Activated CD4-positive, alpha-beta T cell treated with anti-CD3 and anti-CD28 coated beads, Interleukin-2, amount 10 ng/mL, durations not matched to agents 7 days and 5 days (primary cell): ENCODE measurements around the gene CCDC9. TPM values are rescaled to one million over a fixed set of nuclear protein-coding genes. Genes with fewer than 3 reads are reported as not detected.
"Not testable (repeated sequence)": the region's sequence is repeated elsewhere in the genome, so short reads cannot be mapped to it uniquely, and the experiment has no call there.

Experiments used
- CTCF ChIA-PET: fragments of 350-600 bp; sonication (Branson Sonifier 250); formaldehyde crosslinking; loops from one replicate; lab custom pipeline; 2021; ENCODE audit warnings: antibody characterized with exemption; lab: Charles Lee
- POLR2A ChIA-PET: fragments of 350-600 bp; sonication (Branson Sonifier 250); formaldehyde crosslinking; loops from one replicate; lab custom pipeline; 2021; ENCODE audit warnings: antibody characterized with exemption; lab: Charles Lee
- DNase-seq: peaks from one replicate; pipeline ENCODE4 v3.0.0-alpha.2; 2020
- H3K27ac Mint-ChIP-seq: one replicate; pipeline ENCODE4 v1.8.0; 2021; ENCODE audit warnings: mild to moderate bottlenecking, moderate library complexity, mixed read lengths
- H3K27me3 Mint-ChIP-seq: one replicate; pipeline ENCODE4 v1.8.0; 2021; ENCODE audit warnings: mixed read lengths
- H3K36me3 Mint-ChIP-seq: one replicate; pipeline ENCODE4 v1.8.0; 2021; ENCODE audit warnings: low read depth, mixed read lengths
- H3K4me1 Mint-ChIP-seq: one replicate; pipeline ENCODE4 v1.8.0; 2021; ENCODE audit warnings: mixed read lengths
- H3K4me3 Mint-ChIP-seq: one replicate; pipeline ENCODE4 v1.8.0; 2021; ENCODE audit warnings: mild to moderate bottlenecking, moderate library complexity, mixed read lengths
- H3K9me3 Mint-ChIP-seq: one replicate; pipeline ENCODE4 v1.8.0; 2021; ENCODE audit warnings: mixed read lengths
- total RNA-seq, 2 experiments: library from RNA; stranded (reverse); gene quantifications; one replicate each; pipeline ENCODE4 v1.2.3, GENCODE V29; 2021

The CCDC9 gene
- total RNA-seq, 2 experiments from 2014 or later = 20.4 to 24.1 TPM

GRCh38 chr19:47284324-47284899 is 28.1 kb downstream of the CCDC9 start:
- CTCF ChIA-PET = interaction anchor here (0.7 to 1.9 kb wide), 8 partner anchors 9 to 91 kb away, joined by 3 to 5 read pairs (median 4); partner anchors contain the start of gene INAFM1
- Mint-ChIP-seq H3K36me3 (peaks cover 4% of the 10 kb centered on the region), H3K27ac (no peak overlapping the region), H3K4me1 (peaks cover 8% of the 10 kb centered on the region), H3K4me3 (no peak overlapping the region), H3K27me3 (no peaks in the 10 kb centered on the region), H3K9me3 (no peaks in the 10 kb centered on the region)
- peak; percentile 77 for DNase-seq
- POLR2A ChIA-PET = no interaction called here

- peaks cover 11% of the 10 kb centered on the region for H3K4me1 Mint-ChIP-seq
- no peaks in the 10 kb centered on the region for H3K27me3 Mint-ChIP-seq
- H3K27ac Mint-ChIP-seq = no peak overlapping the region
- no peak overlapping the region for H3K4me3 Mint-ChIP-seq
- CTCF ChIA-PET = interaction anchor here (0.8 to 2.2 kb wide), 4 partner anchors 15 to 132 kb away, joined by 3 to 6 read pairs (median 5); partner anchors contain the start of gene DHX34
- peak; percentile 91 for DNase-seq
- H3K9me3 Mint-ChIP-seq = no peaks in the 10 kb centered on the region
- POLR2A ChIA-PET = no interaction called here
- H3K36me3 Mint-ChIP-seq = peaks cover 1% of the 10 kb centered on the region
Observed at GRCh38 chr19:47296036-47296435, 39.7 kb downstream of the CCDC9 start.

GRCh38 chr19:47300867-47301266 is 44.5 kb downstream of the CCDC9 start:
- CTCF ChIA-PET = interaction anchor here (0.5 kb wide), 1 partner anchor 227 kb away, joined by 3 read pairs; no protein-coding TSS in a partner anchor
- H3K27me3 Mint-ChIP-seq, H3K4me3 Mint-ChIP-seq, H3K27ac Mint-ChIP-seq, POLR2A ChIA-PET, H3K9me3 Mint-ChIP-seq, DNase-seq, H3K36me3 Mint-ChIP-seq: not testable (repeated sequence)
- H3K4me1 Mint-ChIP-seq = peaks cover 17% of the 10 kb centered on the region

- no peak overlapping the region for H3K27ac Mint-ChIP-seq
- H3K4me1 Mint-ChIP-seq = peaks cover 14% of the 10 kb centered on the region
- ChIA-PET POLR2A (no interaction called here), CTCF (no interaction called here)
- no peak for DNase-seq
- peaks cover 2% of the 10 kb centered on the region for H3K27me3 Mint-ChIP-seq
- H3K4me3 Mint-ChIP-seq = no peak overlapping the region
- no peaks in the 10 kb centered on the region for H3K36me3 Mint-ChIP-seq
- H3K9me3 Mint-ChIP-seq = no peaks in the 10 kb centered on the region
Observed at GRCh38 chr19:47302249-47302648, 45.9 kb downstream of the CCDC9 start.

- peaks cover 2% of the 10 kb centered on the region for H3K27me3 Mint-ChIP-seq
- POLR2A ChIA-PET = no interaction called here
- H3K9me3 Mint-ChIP-seq = no peaks in the 10 kb centered on the region
- no peak overlapping the region for H3K4me3 Mint-ChIP-seq
- no peak for DNase-seq
- H3K36me3 Mint-ChIP-seq = no peaks in the 10 kb centered on the region
- H3K27ac Mint-ChIP-seq = no peak overlapping the region
- CTCF ChIA-PET = interaction anchor here (1.0 kb wide), 2 partner anchors 55 to 88 kb away, joined by 3 read pairs; no protein-coding TSS in a partner anchor
- peaks cover 14% of the 10 kb centered on the region for H3K4me1 Mint-ChIP-seq
Observed at GRCh38 chr19:47303966-47304365, 47.6 kb downstream of the CCDC9 start.

GRCh38 chr19:47305309-47305751 is 49.0 kb downstream of the CCDC9 start:
- Mint-ChIP-seq H3K4me3 (no peak overlapping the region), H3K27ac (no peak overlapping the region), H3K4me1 (peaks cover 8% of the 10 kb centered on the region), H3K36me3 (no peaks in the 10 kb centered on the region), H3K27me3 (peaks cover 5% of the 10 kb centered on the region), H3K9me3 (no peaks in the 10 kb centered on the region)
- ChIA-PET CTCF (interaction anchor here (0.7 to 1.1 kb wide), 5 partner anchors 44 to 1027 kb away, joined by 3 to 4 read pairs (median 3); partner anchors contain the start of gene DHX34), POLR2A (no interaction called here)
- DNase-seq = peak; percentile 49

GRCh38 chr19:47306303-47306702 is 50.0 kb downstream of the CCDC9 start:
- H3K27ac Mint-ChIP-seq = no peak overlapping the region
- H3K4me1 Mint-ChIP-seq = peaks cover 5% of the 10 kb centered on the region
- CTCF ChIA-PET = no interaction called here
- no peaks in the 10 kb centered on the region for H3K36me3 Mint-ChIP-seq
- no peaks in the 10 kb centered on the region for H3K9me3 Mint-ChIP-seq
- DNase-seq = no peak
- POLR2A ChIA-PET = no interaction called here
- H3K4me3 Mint-ChIP-seq = no peak overlapping the region
- peaks cover 5% of the 10 kb centered on the region for H3K27me3 Mint-ChIP-seq

GRCh38 chr19:47309038-47309437 is 52.7 kb downstream of the CCDC9 start:
- Mint-ChIP-seq H3K4me1 (peaks cover 4% of the 10 kb centered on the region), H3K9me3 (no peaks in the 10 kb centered on the region), H3K4me3 (no peak overlapping the region), H3K27ac (no peak overlapping the region), H3K36me3 (no peaks in the 10 kb centered on the region), H3K27me3 (peaks cover 5% of the 10 kb centered on the region)
- POLR2A ChIA-PET = no interaction called here
- DNase-seq = no peak
- CTCF ChIA-PET = interaction anchor here (1.3 to 2.3 kb wide), 2 partner anchors 40 to 119 kb away, joined by 3 to 6 read pairs; partner anchors contain the start of gene DHX34

- Mint-ChIP-seq H3K36me3 (no peaks in the 10 kb centered on the region), H3K4me1 (peaks cover 4% of the 10 kb centered on the region), H3K4me3 (no peak within 1 kb of the TSS), H3K27me3 (peaks cover 5% of the 10 kb centered on the region), H3K9me3 (no peaks in the 10 kb centered on the region), H3K27ac (no peak within 1 kb of the TSS)
- CTCF ChIA-PET = interaction anchor here (0.6 to 2.3 kb wide), 3 partner anchors 39 to 174 kb away, joined by 3 to 6 read pairs (median 4); partner anchors contain the start of genes DHX34 and KPTN
- POLR2A ChIA-PET = no interaction called here
- DNase-seq = no peak
Observed at GRCh38 chr19:47309608-47310007, 53.3 kb downstream of the CCDC9 start, which contains the start of gene C5AR1. TSS of gene C5AR1 (plus strand) at chr19:47309861. CDS start at chr19:47309896, 35 bp downstream.

GRCh38 chr19:47310323-47310722 is 54.0 kb downstream of the CCDC9 start:
- Mint-ChIP-seq H3K4me3 (no peak overlapping the region), H3K36me3 (no peaks in the 10 kb centered on the region), H3K4me1 (peaks cover 2% of the 10 kb centered on the region), H3K9me3 (no peaks in the 10 kb centered on the region), H3K27ac (no peak overlapping the region), H3K27me3 (peaks cover 9% of the 10 kb centered on the region)
- DNase-seq = no peak
- POLR2A ChIA-PET = no interaction called here
- CTCF ChIA-PET = no interaction called here

GRCh38 chr19:47310819-47311218 is 54.5 kb downstream of the CCDC9 start:
- H3K36me3 Mint-ChIP-seq = no peaks in the 10 kb centered on the region
- H3K27ac Mint-ChIP-seq = no peak overlapping the region
- H3K27me3 Mint-ChIP-seq = peaks cover 12% of the 10 kb centered on the region
- CTCF ChIA-PET = no interaction called here
- DNase-seq = no peak
- H3K9me3 Mint-ChIP-seq = no peaks in the 10 kb centered on the region
- H3K4me3 Mint-ChIP-seq = no peak overlapping the region
- no peaks in the 10 kb centered on the region for H3K4me1 Mint-ChIP-seq
- POLR2A ChIA-PET = no interaction called here

GRCh38 chr19:47312366-47313006 is 56.2 kb downstream of the CCDC9 start:
- CTCF ChIA-PET = interaction anchor here (1.6 kb wide), 1 partner anchor 37 kb away, joined by 3 read pairs; the partner anchor contains the start of gene DHX34
- H3K4me3 Mint-ChIP-seq = no peak overlapping the region

GRCh38 chr19:47313754-47314295 is 57.5 kb downstream of the CCDC9 start:
- CTCF ChIA-PET = interaction anchor here (0.6 kb wide), 1 partner anchor 35 kb away, joined by 3 read pairs; the partner anchor contains the start of gene DHX34
- no peak overlapping the region for H3K27ac Mint-ChIP-seq
- peaks cover 12% of the 10 kb centered on the region for H3K27me3 Mint-ChIP-seq
- no peaks in the 10 kb centered on the region for H3K9me3 Mint-ChIP-seq
- no peaks in the 10 kb centered on the region for H3K36me3 Mint-ChIP-seq
- DNase-seq = no peak
- POLR2A ChIA-PET = no interaction called here
- no peaks in the 10 kb centered on the region for H3K4me1 Mint-ChIP-seq
- H3K4me3 Mint-ChIP-seq = no peak overlapping the region

More at GRCh38 chr19:47312366-47313006, 56.2 kb downstream of the CCDC9 start:
- Mint-ChIP-seq H3K9me3 (no peaks in the 10 kb centered on the region), H3K36me3 (no peaks in the 10 kb centered on the region), H3K27ac (no peak overlapping the region), H3K4me1 (no peaks in the 10 kb centered on the region), H3K27me3 (peaks cover 12% of the 10 kb centered on the region)
- no peak for DNase-seq
- POLR2A ChIA-PET = no interaction called here
